HCT116 (cell line): ENCODE data around the gene CNNM3.

Source experiments
- CTCF ChIP-seq, 3 experiments: fragments of 200-600 bp in 1 of 3; sonication (generic) in 1 of 3; IDR thresholded peaks in 2 of 3; conservative IDR thresholded peaks in 1 of 3; 2 replicates each; pipeline ENCODE4 v1.5.1; 2012 to 2017; ENCODE audit warnings: low read depth in 2 of 3, low read length in 2 of 3, antibody characterized with exemption in 1 of 3, borderline replicate concordance in 1 of 3, control low read depth in 1 of 3, mild to moderate bottlenecking in 1 of 3, mixed read lengths in 1 of 3, mixed run types in 1 of 3, moderate library complexity in 1 of 3; ENCODE audit not compliant: insufficient read depth in 1 of 3
- EZH2phosphoT487 ChIP-seq: fragments of 200-600 bp; IDR thresholded peaks from 2 replicates; pipeline ENCODE4 v1.6.1; 2018; ENCODE audit warnings: antibody characterized with exemption, borderline replicate concordance
- FOSL1 ChIP-seq: IDR thresholded peaks from 2 replicates; pipeline ENCODE4 v1.6.1; 2012; ENCODE audit warnings: low read depth
- POLR2A ChIP-seq: IDR thresholded peaks from 2 replicates; pipeline ENCODE4 v1.7.0; 2011; ENCODE audit warnings: borderline replicate concordance; ENCODE audit not compliant: insufficient read depth, insufficient read length; ENCODE audit errors: extremely low read depth
- POLR2AphosphoS5 ChIP-seq: IDR thresholded peaks from 2 replicates; pipeline ENCODE4 v1.6.1; 2011; ENCODE audit warnings: mild to moderate bottlenecking, low read depth, low read length, moderate library complexity
- YY1 ChIP-seq: IDR thresholded peaks from 2 replicates; pipeline ENCODE4 v1.6.1; 2011; ENCODE audit warnings: low read length, low read depth, moderate library complexity, mild to moderate bottlenecking; ENCODE audit not compliant: insufficient replicate concordance; ENCODE audit errors: extremely low read depth
- ZFX ChIP-seq: fragments of 450-650 bp; IDR thresholded peaks from 2 replicates; pipeline ENCODE4 v1.6.1; 2017

DNA sequence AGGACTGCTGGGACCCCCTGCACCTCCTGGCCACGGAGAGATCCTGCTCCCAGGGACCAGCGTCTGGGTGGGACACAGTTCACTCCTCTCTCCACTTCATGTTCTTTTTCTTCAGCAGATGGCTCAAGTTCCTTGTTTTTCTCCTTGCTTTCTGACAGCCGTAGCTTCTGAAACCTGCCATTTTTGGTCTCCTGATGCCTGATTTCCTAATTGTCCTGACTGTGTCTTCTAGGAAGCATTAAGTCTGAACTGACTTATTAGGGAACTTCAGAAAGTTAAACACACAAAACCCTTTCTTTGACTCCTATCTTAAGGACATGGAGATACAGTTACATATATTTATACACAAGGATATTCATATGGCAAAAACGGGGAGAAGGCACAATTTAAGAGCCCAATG, 32.7 kb upstream of the CNNM3 start:
- TF ChIP-seq POLR2AphosphoS5 (no peak), POLR2A (no peak), CTCF (IDR thresholded peaks at IDR 0.05 in 2 of 3, conservative IDR thresholded peaks at IDR 0.05 in 1 of 3; ENCODE audit: borderline replicate concordance in 1 of 3, insufficient read depth in 1 of 3, low read depth in 2 of 3, low read length in 2 of 3) (no peak), EZH2phosphoT487 (no peak), FOSL1 (no peak), ZFX (no peak), YY1 (no peak)
